Measurements from ENCODE around the gene PTOV1.

- no peak for TF ChIP-seq CTCF (IDR thresholded peaks at IDR 0.05)
- TF ChIP-seq POLR2A (IDR thresholded peaks at IDR 0.05): no peak
- no peak for TF ChIP-seq EP300 (IDR thresholded peaks at IDR 0.05)
- TF ChIP-seq POLR2AphosphoS5 (IDR thresholded peaks at IDR 0.05): no peak
Observed at GRCh38 chr19:49854378-49855263, 3.7 kb downstream of the PTOV1 start.
